PC-3 (cell line): ENCODE results near the gene FGFR3. TPM values are rescaled to one million over a fixed set of nuclear protein-coding genes. Genes with fewer than 3 reads are reported as not detected.

Source experiments
- ATAC-seq: fragments of 200-7000 bp; cut with Tn5 transposase; 2 replicates; pipeline ENCODE4 v1.9.1; 2020; ENCODE audit warnings: mild to moderate bottlenecking, moderate library complexity
- BruUV-seq: library from RNA; stranded (reverse); fragments of 400-500 nt; replicated peaks from 2 replicates; lab custom pipeline; 2021; lab: Mats Ljungman, UMichigan
- CTCF ChIA-PET: fragments of 300-600 bp; sonication (Branson Sonifier 250); formaldehyde crosslinking; loops from one replicate; lab custom pipeline; 2022; ENCODE audit warnings: antibody characterized with exemption; lab: Charles Lee
- POLR2A ChIA-PET: fragments of 300-600 bp; sonication (Branson Sonifier 250); formaldehyde crosslinking; loops from one replicate; lab custom pipeline; 2022; ENCODE audit warnings: antibody characterized with exemption; ENCODE audit not compliant: unreplicated experiment; lab: Charles Lee
- DNase-seq: peaks from one replicate; pipeline ENCODE4 v3.0.0-alpha.2; 2015
- H2AFZ ChIP-seq: fragments of 300-600 bp; sonication (generic); 2 replicates; pipeline ENCODE4 v1.6.0; 2016; ENCODE audit warnings: antibody characterized with exemption, low read length
- H3F3A ChIP-seq: fragments of 300-600 bp; sonication (generic); one replicate; pipeline ENCODE4 v1.6.0; 2017; ENCODE audit warnings: antibody characterized with exemption, low read length, control low read depth, mild to moderate bottlenecking; ENCODE audit not compliant: unreplicated experiment
- H3K27ac ChIP-seq: fragments of 300-600 bp; sonication (generic); 2 replicates; pipeline ENCODE4 v1.5.1; 2016; ENCODE audit warnings: mild to moderate bottlenecking, low read length
- H3K27me3 ChIP-seq: fragments of 300-600 bp; sonication (generic); 2 replicates; pipeline ENCODE4 v1.6.1; 2016; ENCODE audit warnings: low read length, mixed read lengths
- H3K36me3 ChIP-seq: fragments of 300-600 bp; sonication (generic); 2 replicates; pipeline ENCODE4 v1.6.1; 2016; ENCODE audit warnings: low read depth, mixed run types, low read length, mixed read lengths
- H3K4me1 ChIP-seq: fragments of 300-600 bp; sonication (generic); 2 replicates; pipeline ENCODE4 v1.5.1; 2016; ENCODE audit warnings: low read length; ENCODE audit not compliant: insufficient read depth
- H3K4me2 ChIP-seq: fragments of 300-600 bp; sonication (generic); 2 replicates; pipeline ENCODE4 v1.6.0; 2016; ENCODE audit warnings: low read length
- H3K4me3 ChIP-seq: fragments of 300-600 bp; sonication (generic); 2 replicates; pipeline ENCODE4 v1.5.1; 2016; ENCODE audit warnings: mild to moderate bottlenecking, low read length, mixed read lengths
- H3K79me2 ChIP-seq: fragments of 300-600 bp; sonication (generic); 2 replicates; pipeline ENCODE4 v1.6.1; 2017; ENCODE audit warnings: low read length, mixed read lengths
- H3K9ac ChIP-seq: fragments of 300-600 bp; sonication (generic); 2 replicates; pipeline ENCODE4 v1.6.0; 2016; ENCODE audit warnings: mild to moderate bottlenecking, low read length
- H3K9me2 ChIP-seq: fragments of 300-600 bp; sonication (generic); replicated peaks from 2 replicates; pipeline ENCODE4 v1.6.1; 2016; ENCODE audit warnings: mixed run types, low read length, mixed read lengths
- H3K9me3 ChIP-seq: fragments of 300-600 bp; sonication (generic); 2 replicates; pipeline ENCODE4 v1.6.1; 2016; ENCODE audit warnings: low read length, mixed read lengths
- H4K20me1 ChIP-seq: fragments of 300-600 bp; sonication (generic); 2 replicates; pipeline ENCODE4 v1.6.1; 2016; ENCODE audit warnings: low read length, mixed read lengths
- EZH2 ChIP-seq: fragments of 300-600 bp; sonication (generic); IDR thresholded peaks from one replicate; pipeline ENCODE4 v1.6.1; 2017; ENCODE audit warnings: antibody characterized with exemption, mild to moderate bottlenecking, low read length; ENCODE audit not compliant: unreplicated experiment
- EZH2phosphoT487 ChIP-seq: fragments of 300-600 bp; sonication (generic); IDR thresholded peaks from 2 replicates; pipeline ENCODE4 v1.6.1; 2018; ENCODE audit warnings: mild to moderate bottlenecking, antibody characterized with exemption, low read length, borderline replicate concordance
- intact Hi-C: fragments of 100-400 bp; cut with micrococcal nuclease; formaldehyde crosslinking; loops from 2 replicates; pipeline ENCODE4 v1.9.0; 2023
- total RNA-seq: library from RNA; depleted of rRNA; stranded (reverse); fragments of >200 nt; gene quantifications from 2 replicates; pipeline ENCODE4 v1.2.3, GENCODE V29; 2014
- TF ChIP-seq, protein P1 (sequence below): fragments of 300-600 bp; sonication (generic); conservative IDR thresholded peaks from 2 replicates; pipeline ENCODE4 v1.5.1; 2017; ENCODE audit warnings: antibody characterized with exemption, low read depth, mild to moderate bottlenecking, low read length

FGFR3 gene
- total RNA-seq, 1 experiment from 2014 or later, result 0.11 TPM

DNA sequence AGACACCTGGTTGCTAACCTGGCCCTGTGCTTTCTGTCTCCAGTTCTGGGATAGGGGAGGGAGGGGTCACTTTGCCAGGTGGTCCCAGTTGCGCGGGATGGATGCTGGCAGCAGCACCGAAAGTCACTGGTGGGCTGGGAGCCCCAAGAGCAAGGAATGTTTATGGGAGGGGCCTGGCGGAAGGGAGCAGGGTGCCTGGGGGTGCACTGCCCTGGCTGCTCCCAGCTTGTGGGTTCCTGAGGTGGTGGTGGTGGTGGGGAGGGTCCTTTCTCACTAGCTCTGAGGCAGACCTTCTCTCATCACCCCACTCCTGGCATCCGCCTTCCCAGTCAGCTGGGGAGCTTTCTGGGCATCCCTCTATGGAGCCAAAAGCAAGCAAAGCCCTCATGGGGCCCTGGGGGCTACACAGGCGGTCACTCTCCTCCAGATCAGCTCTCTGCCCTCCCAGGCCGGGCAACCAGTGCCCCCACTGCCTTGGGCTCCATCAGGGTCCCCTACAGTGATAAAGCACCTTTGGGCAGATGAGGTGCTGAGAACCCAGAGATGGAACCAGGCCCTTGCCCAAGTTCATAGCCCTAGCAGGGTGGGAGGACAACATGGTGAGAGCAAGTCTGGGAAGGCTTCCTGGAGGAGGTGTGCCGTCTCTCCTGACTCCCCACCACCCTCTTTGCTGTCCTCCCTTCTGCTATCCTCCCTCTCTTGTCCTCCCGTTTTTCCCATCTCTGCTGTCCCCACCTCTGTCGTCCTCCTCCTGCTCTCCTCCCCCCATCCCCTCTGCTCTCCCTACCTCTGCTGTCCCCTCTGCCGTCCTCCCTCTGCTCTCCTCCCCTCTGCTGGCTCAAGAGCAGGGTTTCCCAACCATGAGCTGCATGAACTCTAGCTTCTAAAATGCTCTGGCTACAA, 16.0 kb downstream of the FGFR3 start:
- DNase-seq, result no peak
- TF ChIP-seq, protein P1, sequence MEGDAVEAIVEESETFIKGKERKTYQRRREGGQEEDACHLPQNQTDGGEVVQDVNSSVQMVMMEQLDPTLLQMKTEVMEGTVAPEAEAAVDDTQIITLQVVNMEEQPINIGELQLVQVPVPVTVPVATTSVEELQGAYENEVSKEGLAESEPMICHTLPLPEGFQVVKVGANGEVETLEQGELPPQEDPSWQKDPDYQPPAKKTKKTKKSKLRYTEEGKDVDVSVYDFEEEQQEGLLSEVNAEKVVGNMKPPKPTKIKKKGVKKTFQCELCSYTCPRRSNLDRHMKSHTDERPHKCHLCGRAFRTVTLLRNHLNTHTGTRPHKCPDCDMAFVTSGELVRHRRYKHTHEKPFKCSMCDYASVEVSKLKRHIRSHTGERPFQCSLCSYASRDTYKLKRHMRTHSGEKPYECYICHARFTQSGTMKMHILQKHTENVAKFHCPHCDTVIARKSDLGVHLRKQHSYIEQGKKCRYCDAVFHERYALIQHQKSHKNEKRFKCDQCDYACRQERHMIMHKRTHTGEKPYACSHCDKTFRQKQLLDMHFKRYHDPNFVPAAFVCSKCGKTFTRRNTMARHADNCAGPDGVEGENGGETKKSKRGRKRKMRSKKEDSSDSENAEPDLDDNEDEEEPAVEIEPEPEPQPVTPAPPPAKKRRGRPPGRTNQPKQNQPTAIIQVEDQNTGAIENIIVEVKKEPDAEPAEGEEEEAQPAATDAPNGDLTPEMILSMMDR, result no peak
- no peak for TF ChIP-seq EZH2phosphoT487
- no peak for TF ChIP-seq EZH2
- no TSS peak for BruUV-seq
- Histone ChIP-seq H3K4me2 (no peak overlapping the region), H3K9me3 (no peaks in the 10 kb centered on the region), H3K9ac (no peak overlapping the region), H2AFZ (no peak overlapping the region), H3K27ac (no peak overlapping the region), H3K4me3 (no peak overlapping the region), H3F3A (no peaks in the 10 kb centered on the region), H3K79me2 (no peaks in the 10 kb centered on the region), H4K20me1 (no peaks in the 10 kb centered on the region), H3K4me1 (no peaks in the 10 kb centered on the region), H3K27me3 (no peaks in the 10 kb centered on the region), H3K36me3 (peaks cover 3% of the 10 kb centered on the region; the same call in 1 of the 2 replicates), H3K9me2 (no peaks in the 10 kb centered on the region)
- CTCF ChIA-PET, result no interaction called here
- intact Hi-C loops, result no loop called here
- POLR2A ChIA-PET, result no interaction called here
- ATAC-seq, result no peak

DNA sequence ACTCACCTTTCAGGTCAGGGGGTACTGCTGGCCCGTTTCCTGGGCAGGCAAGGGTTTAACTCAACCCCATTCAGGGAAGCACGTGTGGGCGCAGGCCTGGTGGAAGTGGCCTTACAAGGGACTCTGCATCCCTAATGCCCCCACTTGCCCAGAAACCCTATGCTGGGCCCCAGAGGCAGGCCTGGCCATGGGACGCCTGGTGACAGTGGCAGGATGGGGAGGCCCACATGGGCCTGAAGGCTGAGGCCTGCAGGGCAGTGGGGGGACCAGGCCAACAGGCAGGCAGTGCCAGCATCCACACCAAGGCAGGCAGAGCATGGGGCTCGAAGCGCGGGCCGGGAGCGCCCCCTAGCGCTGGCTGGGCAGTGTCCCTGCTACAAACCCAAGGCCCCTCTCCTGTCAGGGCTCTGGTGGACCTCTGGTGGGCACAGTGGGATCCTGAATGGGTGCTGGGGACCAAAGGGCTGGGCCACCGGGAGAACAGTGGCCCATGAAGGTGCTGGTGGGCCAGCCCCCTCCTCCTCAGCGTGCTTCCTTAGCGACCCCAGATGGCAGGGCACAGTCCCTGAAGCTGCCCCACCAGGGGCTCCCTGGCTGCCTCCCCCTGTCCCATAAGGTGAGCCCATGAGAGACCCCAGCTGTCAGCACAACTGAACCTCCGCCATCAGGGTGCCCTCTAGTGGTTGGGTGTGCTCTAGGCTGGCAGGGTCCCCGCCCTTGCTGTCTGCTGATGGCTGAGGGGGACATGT, 16.8 kb downstream of the FGFR3 start:
- Histone ChIP-seq H3K27ac (no peak overlapping the region), H3F3A (no peaks in the 10 kb centered on the region), H3K4me1 (no peaks in the 10 kb centered on the region), H3K79me2 (no peaks in the 10 kb centered on the region), H3K4me2 (no peak overlapping the region), H3K36me3 (peaks cover 3% of the 10 kb centered on the region; the same call in 1 of the 2 replicates), H3K9me3 (no peaks in the 10 kb centered on the region), H3K9me2 (no peaks in the 10 kb centered on the region), H3K9ac (no peak overlapping the region), H3K4me3 (no peak overlapping the region), H3K27me3 (no peaks in the 10 kb centered on the region), H2AFZ (no peak overlapping the region), H4K20me1 (no peaks in the 10 kb centered on the region)
- BruUV-seq, result no TSS peak
- ATAC-seq, result peak; percentile 83
- no peak for TF ChIP-seq EZH2phosphoT487
- TF ChIP-seq, protein P1, result peak; percentile 81
- TF ChIP-seq EZH2, result no peak
- ChIA-PET CTCF (no interaction called here), POLR2A (no interaction called here)
- DNase-seq, result peak; percentile 48
- intact Hi-C loops, result loop anchor here (1.0 kb wide), 1 partner anchor 64 kb away; no protein-coding TSS in a partner anchor
